PC-9 (cell line): ENCODE results near the gene FNIP1. TPM values are rescaled to one million over a fixed set of nuclear protein-coding genes. Genes with fewer than 3 reads are reported as not detected.
A peak's percentile ranks its signal among the peaks of the same experiment; 100 is the strongest.

Experiments
- BruUV-seq: library from RNA; stranded (reverse); fragments of 400-500 nt; replicated peaks from 2 replicates; lab custom pipeline; 2021; lab: Mats Ljungman, UMichigan
- CTCF ChIA-PET: fragments of 300-600 bp; sonication (Branson Sonifier 250); formaldehyde crosslinking; loops from one replicate; lab custom pipeline; 2022; ENCODE audit warnings: antibody characterized with exemption; lab: Charles Lee
- POLR2A ChIA-PET: fragments of 300-600 bp; sonication (Branson Sonifier 250); formaldehyde crosslinking; loops from one replicate; lab custom pipeline; 2022; ENCODE audit warnings: antibody characterized with exemption; ENCODE audit not compliant: unreplicated experiment; lab: Charles Lee
- DNase-seq, 2 experiments: peaks; one replicate each; pipeline versions ENCODE4 v3.0.0 to v3.0.0-alpha.2; 2015 to 2022; ENCODE audit warnings: mixed read lengths in 1 of 2
- H2AFZ ChIP-seq: fragments of 200-600 bp; sonication (generic); 2 replicates; pipeline ENCODE4 v1.8.1; 2017; ENCODE audit warnings: antibody characterized with exemption
- H3F3A ChIP-seq: fragments of 200-600 bp; sonication (generic); 2 replicates; pipeline ENCODE4 v1.8.1; 2017; ENCODE audit warnings: antibody characterized with exemption, mild to moderate bottlenecking, low read depth; ENCODE audit not compliant: insufficient read depth
- H3K27ac ChIP-seq: fragments of 200-600 bp; sonication (generic); 2 replicates; pipeline ENCODE4 v1.6.1; 2016; ENCODE audit warnings: mixed run types
- H3K27me3 ChIP-seq: fragments of 200-600 bp; sonication (generic); 2 replicates; pipeline ENCODE4 v1.6.1; 2016; ENCODE audit warnings: low read depth, mixed run types; ENCODE audit not compliant: insufficient read depth
- H3K36me3 ChIP-seq: fragments of 200-600 bp; sonication (generic); 2 replicates; pipeline ENCODE4 v1.6.1; 2016; ENCODE audit warnings: low read depth, mixed run types
- H3K4me1 ChIP-seq: fragments of 200-600 bp; sonication (generic); replicated peaks from 2 replicates; pipeline ENCODE4 v1.6.1; 2016; ENCODE audit warnings: mixed run types; ENCODE audit not compliant: insufficient read depth
- H3K4me2 ChIP-seq: fragments of 200-600 bp; sonication (generic); 2 replicates; pipeline ENCODE4 v1.6.1; 2017; ENCODE audit warnings: mixed run types
- H3K4me3 ChIP-seq: fragments of 200-600 bp; sonication (generic); 2 replicates; pipeline ENCODE4 v1.6.1; 2016; ENCODE audit warnings: mixed run types
- H3K79me2 ChIP-seq: fragments of 200-600 bp; sonication (generic); 2 replicates; pipeline ENCODE4 v1.6.1; 2017; ENCODE audit warnings: low read depth, mixed run types
- H3K9me2 ChIP-seq: fragments of 200-600 bp; sonication (generic); 2 replicates; pipeline ENCODE4 v1.8.1; 2017; ENCODE audit warnings: mild to moderate bottlenecking; ENCODE audit not compliant: insufficient read depth
- H3K9me3 ChIP-seq: fragments of 200-600 bp; sonication (generic); 2 replicates; pipeline ENCODE4 v1.8.1; 2016; ENCODE audit warnings: low read depth; ENCODE audit not compliant: insufficient read depth
- H4K20me1 ChIP-seq: fragments of 200-600 bp; sonication (generic); 2 replicates; pipeline ENCODE4 v1.8.1; 2017; ENCODE audit not compliant: insufficient read depth
- CTCF ChIP-seq: fragments of 200-600 bp; sonication (generic); conservative IDR thresholded peaks from 2 replicates; pipeline ENCODE4 v1.6.1; 2017; ENCODE audit warnings: mixed run types, antibody characterized with exemption, mild to moderate bottlenecking, moderate library complexity
- EZH2 ChIP-seq: fragments of 200-600 bp; sonication (generic); IDR thresholded peaks from 2 replicates; pipeline ENCODE4 v1.8.0; 2017; ENCODE audit warnings: antibody characterized with exemption, low read depth
- intact Hi-C: fragments of 100-400 bp; cut with micrococcal nuclease; formaldehyde crosslinking; loops from one replicate; pipeline ENCODE4 v1.10.0; 2022; ENCODE audit not compliant: unreplicated experiment
- total RNA-seq: library from RNA; stranded (reverse); gene quantifications from 2 replicates; pipeline ENCODE4 v1.2.3, GENCODE V29; 2021

FNIP1 gene
- total RNA-seq, 1 experiment from 2014 or later = 23.5 TPM

GRCh38 chr5:131818001-131818724 lies 21.3 kb upstream of the FNIP1 start:
- POLR2A ChIA-PET = interaction anchor here (0.6 kb wide), 1 partner anchor 361 kb away, joined by 4 read pairs; no protein-coding TSS in a partner anchor

DNA sequence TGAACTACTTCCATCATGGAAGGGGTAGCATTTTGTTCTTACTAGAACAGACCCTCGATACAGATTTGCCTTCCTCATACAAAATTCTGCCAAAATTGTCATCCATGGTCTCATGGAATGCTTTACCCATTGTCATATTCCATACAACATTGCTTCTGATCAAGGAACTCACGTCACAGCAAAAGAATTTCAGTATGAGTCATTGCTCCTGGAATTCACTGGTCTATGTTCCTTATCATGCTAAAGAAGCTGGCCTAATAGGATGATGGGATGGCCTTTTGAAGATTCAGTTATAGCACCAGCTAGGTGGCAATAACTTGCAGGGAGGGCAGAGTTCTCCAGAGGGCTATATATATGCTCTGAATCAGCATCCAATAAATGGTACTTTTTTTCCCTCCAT lies 18.2 kb upstream of the FNIP1 start:
- Histone ChIP-seq H2AFZ (no peak overlapping the region), H3K4me1 (peaks cover 8% of the 10 kb centered on the region; the same call in 1 of the 2 replicates), H3K27me3 (no peaks in the 10 kb centered on the region), H3K9me3 (no peaks in the 10 kb centered on the region), H3K36me3 (no peaks in the 10 kb centered on the region), H3K4me3 (no peak overlapping the region), H3K4me2 (no peak overlapping the region), H3K9me2 (no peaks in the 10 kb centered on the region), H3F3A (no peaks in the 10 kb centered on the region), H3K79me2 (no peaks in the 10 kb centered on the region), H3K27ac (no peak overlapping the region), H4K20me1 (no peaks in the 10 kb centered on the region)
- no TSS peak for BruUV-seq
- POLR2A ChIA-PET = interaction anchor here (0.6 kb wide), 1 partner anchor 18 kb away, joined by 4 read pairs; the partner anchor contains the start of gene FNIP1
- CTCF ChIA-PET = no interaction called here
- intact Hi-C loops = no loop called here
- no peak for TF ChIP-seq CTCF
- no peak for TF ChIP-seq EZH2
- peak; percentile 21 to 85 for DNase-seq

More at GRCh38 chr5:131818001-131818724, 21.3 kb upstream of the FNIP1 start:
- no peak for DNase-seq
- Histone ChIP-seq H3F3A (no peaks in the 10 kb centered on the region), H3K27me3 (no peaks in the 10 kb centered on the region), H3K4me1 (peaks cover 8% of the 10 kb centered on the region; the same call in 1 of the 2 replicates), H3K36me3 (no peaks in the 10 kb centered on the region), H3K79me2 (no peaks in the 10 kb centered on the region), H3K4me3 (no peak overlapping the region), H3K9me2 (peaks cover 6% of the 10 kb centered on the region; the same call in 1 of the 2 replicates), H2AFZ (no peak overlapping the region), H4K20me1 (no peaks in the 10 kb centered on the region), H3K9me3 (no peaks in the 10 kb centered on the region), H3K27ac (no peak overlapping the region), H3K4me2 (no peak overlapping the region)
- no TSS peak for BruUV-seq
- TF ChIP-seq CTCF (no peak), EZH2 (no peak)
- CTCF ChIA-PET = no interaction called here
- intact Hi-C loops = no loop called here

DNA sequence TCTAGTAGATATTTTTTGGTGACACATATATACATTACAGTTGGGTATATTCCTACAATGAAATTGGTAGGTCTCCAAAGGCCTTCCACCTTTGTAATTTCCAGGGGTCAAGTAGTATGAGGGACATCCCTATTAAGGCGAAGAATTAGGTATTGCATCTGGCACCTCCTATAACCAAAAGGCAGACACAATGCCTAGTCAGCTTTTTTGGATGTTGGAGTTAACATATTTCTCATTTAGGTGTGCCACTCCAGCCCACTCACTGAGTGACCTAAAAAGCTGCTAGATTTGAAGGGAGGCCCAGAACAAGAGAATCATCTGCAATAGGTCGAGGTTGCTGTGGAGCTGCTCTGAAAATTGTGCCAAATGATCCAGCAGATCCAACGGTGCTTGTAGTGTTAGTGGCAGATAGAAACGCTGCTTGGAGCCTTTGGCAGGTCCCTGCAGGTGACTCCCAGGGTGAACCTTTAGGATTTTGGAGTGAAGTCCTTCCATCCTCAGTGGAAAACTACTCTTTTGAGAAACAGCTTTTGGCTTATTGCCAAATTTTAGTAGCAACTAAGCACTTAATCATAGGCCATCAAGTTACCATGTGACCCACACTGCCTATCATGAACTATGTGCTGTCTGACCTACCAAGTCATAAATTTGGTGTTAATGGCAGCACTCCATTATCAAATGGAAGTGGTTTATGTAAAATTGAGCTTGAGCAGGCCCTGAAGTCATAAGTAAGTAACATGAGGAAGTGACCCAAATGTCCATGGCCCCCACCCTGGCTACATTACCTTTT lies 15.7 kb upstream of the FNIP1 start:
- no TSS peak for BruUV-seq
- no peak for DNase-seq
- H3K4me3 ChIP-seq = no peak overlapping the region
- no peaks in the 10 kb centered on the region for H3K36me3 ChIP-seq
- no peaks in the 10 kb centered on the region for H3K9me3 ChIP-seq
- no peaks in the 10 kb centered on the region for H3K27me3 ChIP-seq
- no peaks in the 10 kb centered on the region for H3F3A ChIP-seq
- H3K4me1 ChIP-seq = peaks cover 8% of the 10 kb centered on the region; the same call in 1 of the 2 replicates
- H3K79me2 ChIP-seq = no peaks in the 10 kb centered on the region
- H2AFZ ChIP-seq = no peak overlapping the region
- ChIA-PET CTCF (no interaction called here), POLR2A (no interaction called here)
- TF ChIP-seq EZH2 (no peak), CTCF (no peak)
- no peak overlapping the region for H3K27ac ChIP-seq
- H4K20me1 ChIP-seq = no peaks in the 10 kb centered on the region
- H3K9me2 ChIP-seq = no peaks in the 10 kb centered on the region
- intact Hi-C loops = no loop called here
- no peak overlapping the region for H3K4me2 ChIP-seq
